Measurements from ENCODE around the gene COG1.

- TF ChIP-seq POLR2A (IDR thresholded peaks at IDR 0.05) (no peak), CTCF (IDR thresholded peaks at IDR 0.05) (no peak)
Observed at GRCh38 chr17:73182616-73183310, 10.1 kb upstream of the COG1 start.

Data from uterus (tissue), 2 donors.